ENCODE data around the gene TNIP1.

DNA sequence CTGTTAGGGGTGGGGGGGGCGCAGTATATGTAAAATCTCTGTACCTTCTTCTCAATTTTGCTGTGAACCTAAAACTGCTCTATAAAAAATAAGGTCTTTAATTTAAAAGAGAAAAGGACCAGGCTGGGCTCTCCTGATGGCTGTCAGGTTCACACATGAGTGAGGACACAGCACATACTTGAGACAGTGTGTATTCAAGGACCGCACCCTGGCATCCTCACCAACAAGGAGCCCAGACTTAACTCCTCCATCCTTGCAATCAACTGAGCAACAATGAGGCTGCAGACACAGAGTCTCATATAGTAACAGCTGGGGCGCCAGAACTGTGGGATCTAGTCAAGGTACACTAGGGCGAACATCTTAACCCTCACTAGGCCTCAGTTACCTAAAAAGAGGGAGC lies 9.8 kb downstream of the TNIP1 start:
- TF ChIP-seq, protein P1, sequence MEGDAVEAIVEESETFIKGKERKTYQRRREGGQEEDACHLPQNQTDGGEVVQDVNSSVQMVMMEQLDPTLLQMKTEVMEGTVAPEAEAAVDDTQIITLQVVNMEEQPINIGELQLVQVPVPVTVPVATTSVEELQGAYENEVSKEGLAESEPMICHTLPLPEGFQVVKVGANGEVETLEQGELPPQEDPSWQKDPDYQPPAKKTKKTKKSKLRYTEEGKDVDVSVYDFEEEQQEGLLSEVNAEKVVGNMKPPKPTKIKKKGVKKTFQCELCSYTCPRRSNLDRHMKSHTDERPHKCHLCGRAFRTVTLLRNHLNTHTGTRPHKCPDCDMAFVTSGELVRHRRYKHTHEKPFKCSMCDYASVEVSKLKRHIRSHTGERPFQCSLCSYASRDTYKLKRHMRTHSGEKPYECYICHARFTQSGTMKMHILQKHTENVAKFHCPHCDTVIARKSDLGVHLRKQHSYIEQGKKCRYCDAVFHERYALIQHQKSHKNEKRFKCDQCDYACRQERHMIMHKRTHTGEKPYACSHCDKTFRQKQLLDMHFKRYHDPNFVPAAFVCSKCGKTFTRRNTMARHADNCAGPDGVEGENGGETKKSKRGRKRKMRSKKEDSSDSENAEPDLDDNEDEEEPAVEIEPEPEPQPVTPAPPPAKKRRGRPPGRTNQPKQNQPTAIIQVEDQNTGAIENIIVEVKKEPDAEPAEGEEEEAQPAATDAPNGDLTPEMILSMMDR (IDR thresholded peaks at IDR 0.05) = no peak
- TF ChIP-seq POLR2A (IDR thresholded peaks at IDR 0.05) = no peak

All from sigmoid colon (tissue), 3 donors.